ENCODE measurements around the gene NFATC2.
"Not testable (repeated sequence)": the region's sequence is repeated elsewhere in the genome, so short reads cannot be mapped to it uniquely, and the experiment has no call there.

The NFATC2 gene

DNA sequence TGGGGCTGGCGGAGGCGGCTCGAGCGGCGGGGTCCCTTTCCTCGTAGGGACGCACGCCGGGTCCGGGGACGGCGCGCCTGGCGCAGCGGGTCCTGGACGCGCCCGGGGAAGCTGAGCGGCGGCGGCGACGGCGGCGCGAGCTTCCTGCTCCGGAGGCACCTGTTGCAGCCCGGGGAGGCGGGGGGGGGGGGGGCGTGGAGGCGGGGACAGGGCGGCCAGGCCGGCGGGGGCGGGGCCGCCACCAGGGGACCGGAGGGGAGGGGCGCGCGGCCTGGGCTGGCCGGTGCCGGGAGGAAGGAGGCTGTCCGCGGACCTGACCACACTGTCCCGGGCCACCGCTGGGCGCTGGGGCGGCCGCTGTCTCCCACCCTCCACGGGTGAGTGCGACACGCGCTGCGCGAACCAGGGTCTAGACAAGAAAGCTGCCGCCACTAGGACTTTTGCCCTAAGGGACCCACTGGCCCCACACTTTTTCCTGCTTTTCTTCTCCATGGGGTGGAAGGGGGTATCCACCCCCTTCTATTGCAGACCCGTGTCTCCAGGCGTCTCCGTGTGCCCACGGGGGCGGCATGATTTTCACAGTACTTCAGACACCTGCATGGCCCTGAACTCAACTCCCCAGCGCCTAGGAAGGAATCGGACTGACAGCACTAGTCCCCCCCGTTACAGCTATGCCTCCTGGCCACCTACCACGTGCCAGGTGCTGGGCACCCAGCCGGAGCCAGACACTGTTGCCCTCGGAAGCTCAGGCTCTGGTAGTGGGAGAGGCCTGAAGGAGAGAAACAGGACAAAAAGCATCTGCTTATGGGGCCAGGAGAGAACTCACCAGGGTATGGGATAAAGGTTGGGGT is at the start of gene NFATC2:
Gene NFATC2 (minus strand): TSS at position 149 of the 851 bp plus-strand sequence. CDS start 220 bp downstream, outside the sequence.
- DNase-seq (ENCODE audit: low read depth): no peak

DNA sequence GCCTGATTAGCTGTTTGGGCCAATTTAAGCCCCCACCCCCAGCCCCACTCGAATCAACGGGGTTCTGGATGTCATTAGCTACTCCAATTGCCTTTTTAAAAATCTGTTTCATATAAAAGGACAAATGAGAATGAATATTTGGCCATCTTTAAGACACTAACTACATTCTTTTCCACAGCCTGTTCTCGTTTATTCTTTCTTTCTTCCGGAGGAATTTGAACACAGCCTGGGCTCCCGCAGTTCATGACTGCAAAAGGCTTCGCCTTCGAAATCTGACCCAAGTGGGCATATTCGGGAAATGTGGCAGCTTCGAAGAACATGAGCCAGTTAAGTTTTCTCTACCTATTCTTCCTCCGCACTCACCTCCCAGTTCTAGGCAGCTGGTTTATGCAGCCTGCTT is 49.4 kb upstream of the NFATC2 start:
- DNase-seq (ENCODE audit: low read depth): no peak

DNA sequence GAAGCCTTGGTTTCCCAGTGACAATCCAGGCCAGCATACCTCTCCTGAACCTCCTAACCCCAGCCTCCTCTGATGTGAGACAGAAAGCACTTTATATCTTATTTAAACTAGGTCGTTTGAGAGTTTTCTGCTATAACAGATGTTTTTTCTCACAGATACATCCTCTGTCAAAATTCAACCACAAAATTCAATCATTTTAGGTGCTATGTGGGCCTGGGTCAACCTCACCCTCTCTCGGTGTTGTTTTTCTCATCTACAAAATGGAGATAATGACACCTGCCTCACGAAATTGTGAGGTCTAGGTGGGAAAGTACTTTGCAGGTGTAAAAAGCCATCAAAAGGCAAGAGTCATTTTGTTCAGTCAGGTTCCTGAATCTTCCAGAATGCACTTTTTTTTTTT is 46.2 kb upstream of the NFATC2 start:
- no peak for DNase-seq (ENCODE audit: low read depth)

DNA sequence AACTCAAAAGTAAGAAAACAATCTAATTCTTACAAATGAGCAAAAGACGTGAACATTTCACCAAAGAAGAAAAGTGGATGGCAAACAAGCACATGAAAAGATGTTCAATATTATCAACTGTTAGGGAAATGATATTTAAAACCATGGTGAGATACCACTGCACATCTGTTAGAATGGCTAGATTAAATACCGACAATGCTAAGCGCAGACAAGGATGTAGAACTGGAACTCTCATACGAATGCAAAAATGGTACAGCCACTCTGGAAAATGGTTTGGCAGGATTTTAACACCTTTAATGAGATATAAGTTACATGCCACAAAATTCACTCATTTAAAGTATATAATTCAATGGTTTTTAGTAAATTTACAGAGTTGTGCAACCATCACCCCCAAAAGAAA is 44.6 kb upstream of the NFATC2 start:
- DNase-seq (ENCODE audit: low read depth): no peak

DNA sequence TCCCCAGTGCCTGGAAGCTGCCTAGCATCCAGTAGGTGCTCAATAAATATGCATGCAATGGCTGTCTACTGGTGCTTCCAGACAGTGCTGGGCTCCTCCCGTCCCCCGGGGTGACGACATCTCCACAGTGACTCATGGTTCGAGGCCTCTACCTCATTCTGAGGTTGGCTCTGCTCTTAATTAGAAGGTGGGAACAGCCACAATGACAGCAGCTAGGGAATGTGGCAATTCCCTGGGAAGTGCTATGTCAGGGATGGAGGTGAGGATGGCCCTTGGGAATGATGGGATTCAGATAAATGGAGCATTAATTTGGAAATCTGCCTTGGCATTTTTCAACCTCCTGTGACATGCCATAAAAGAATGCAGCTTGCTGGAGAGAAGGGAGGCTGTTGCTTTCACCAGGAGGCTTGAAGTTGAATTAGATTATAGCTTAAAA is 43.5 kb upstream of the NFATC2 start:
- peak; percentile 73 for DNase-seq (ENCODE audit: low read depth)

DNA sequence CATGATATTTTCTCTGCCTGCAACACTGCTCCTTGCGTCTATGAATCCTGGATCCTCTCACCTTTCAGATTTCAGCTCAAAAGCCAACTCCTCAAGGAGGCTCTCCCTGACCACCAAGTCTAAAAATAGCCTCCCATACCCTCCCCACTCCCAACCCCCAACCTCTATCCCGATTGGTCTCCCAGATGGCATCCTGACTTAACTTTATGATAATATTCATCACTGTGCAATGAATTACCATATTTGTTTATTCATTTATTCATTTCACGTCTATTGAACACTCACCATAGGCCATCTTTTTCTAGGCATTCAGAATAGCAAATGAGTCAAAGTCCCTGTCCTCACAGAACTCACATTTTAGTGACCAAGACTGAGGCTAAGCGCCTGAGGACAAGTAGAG is 42.6 kb upstream of the NFATC2 start:
- DNase-seq (ENCODE audit: low read depth): no peak

DNA sequence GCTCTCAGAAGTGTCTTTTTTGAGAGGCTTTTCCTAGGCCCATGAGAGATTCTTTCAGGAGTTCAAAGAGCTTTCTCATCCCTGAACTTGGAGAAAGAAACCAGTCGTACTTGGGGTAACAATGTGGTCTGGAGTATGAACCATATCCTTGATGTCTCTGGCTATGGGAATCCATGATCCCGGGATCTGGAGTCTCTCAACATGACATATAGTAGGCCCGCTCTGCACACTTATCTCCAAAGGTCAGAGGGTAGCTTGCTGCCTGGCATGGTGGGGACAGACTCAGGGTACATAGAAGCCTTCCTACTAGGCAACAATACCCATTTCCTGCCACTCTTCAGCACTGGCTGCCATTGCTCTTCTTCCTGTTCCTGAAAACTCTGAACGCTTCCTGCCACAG is 42.2 kb upstream of the NFATC2 start:
- no peak for DNase-seq (ENCODE audit: low read depth)

DNA sequence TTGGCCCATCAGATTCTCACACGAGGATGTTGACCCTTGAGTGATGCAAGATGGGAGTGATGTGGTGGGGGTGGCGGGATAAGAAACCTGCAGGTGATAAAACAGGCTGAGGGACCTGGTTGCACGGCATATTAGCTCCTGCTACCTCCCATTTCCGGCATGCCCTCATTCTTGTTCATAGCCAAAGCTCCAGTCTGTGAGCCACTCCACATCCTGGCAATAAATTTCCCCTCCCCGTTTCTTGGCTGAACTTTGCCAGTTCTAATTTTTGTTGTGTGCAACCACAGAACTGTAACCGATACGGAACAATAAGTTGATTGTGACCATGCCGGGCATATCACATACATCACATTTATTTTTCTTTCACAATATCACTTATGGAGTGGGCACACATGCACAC is 41.6 kb upstream of the NFATC2 start:
- DNase-seq (ENCODE audit: low read depth): no peak

DNA sequence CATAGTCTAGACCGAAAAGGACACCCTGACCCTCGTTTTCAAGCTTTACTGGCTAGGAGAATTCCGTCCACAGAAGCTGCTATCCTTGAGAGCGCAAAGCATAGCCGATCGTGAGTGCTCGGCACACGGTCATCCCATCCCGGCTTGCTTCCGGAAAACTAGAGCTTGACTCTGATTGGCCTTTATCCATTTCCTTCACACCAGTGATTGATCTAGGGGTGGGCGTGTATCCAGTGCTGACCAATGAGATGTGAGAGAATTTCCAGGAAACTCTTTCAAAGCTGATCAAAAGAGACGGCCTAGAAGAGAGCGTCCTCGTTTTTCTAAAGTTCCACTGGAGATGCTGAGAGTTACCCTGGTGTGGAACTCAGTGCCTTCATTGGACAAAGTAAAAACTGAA is 41.0 kb upstream of the NFATC2 start:
- DNase-seq (ENCODE audit: low read depth): no peak

DNA sequence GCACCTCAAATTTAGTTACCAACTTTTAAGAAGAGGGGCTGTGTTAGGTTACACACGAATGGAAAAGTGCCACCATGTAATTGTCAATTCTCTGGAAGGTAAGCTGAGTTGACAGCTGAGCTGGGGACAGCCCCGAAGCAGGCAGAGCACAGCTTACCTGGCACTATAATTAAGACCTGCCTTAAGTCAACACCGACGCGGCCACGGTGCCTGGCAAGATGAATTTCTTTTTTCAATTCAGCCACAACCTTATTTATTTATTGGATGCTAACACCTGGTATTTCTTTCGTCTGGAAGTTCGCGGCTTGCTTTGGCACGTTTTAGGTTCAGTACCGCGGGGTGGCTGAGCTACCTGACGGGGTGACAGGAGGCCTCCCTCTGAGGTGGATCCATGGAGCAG is 40.6 kb upstream of the NFATC2 start:
- DNase-seq (ENCODE audit: low read depth): no peak

DNA sequence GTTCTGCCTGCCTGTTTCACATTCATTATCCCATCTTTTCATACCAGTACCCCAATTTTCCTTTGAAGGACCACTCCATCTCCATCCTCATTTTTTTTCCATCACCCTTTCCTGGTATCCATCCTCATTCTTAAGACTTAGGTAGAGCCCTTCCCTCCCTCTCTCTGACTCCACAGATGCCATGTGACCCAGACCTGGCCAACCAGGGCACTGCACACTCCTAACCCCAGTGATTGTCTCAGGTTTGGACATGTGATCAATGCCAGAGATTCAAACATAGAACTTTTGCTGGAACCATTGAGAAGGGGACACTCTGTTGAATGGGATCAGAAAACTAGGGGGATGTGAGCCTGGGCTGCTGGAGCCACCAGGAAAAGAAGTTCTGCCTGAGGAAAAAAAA is 39.1 kb upstream of the NFATC2 start:
- DNase-seq (ENCODE audit: low read depth): no peak

DNA sequence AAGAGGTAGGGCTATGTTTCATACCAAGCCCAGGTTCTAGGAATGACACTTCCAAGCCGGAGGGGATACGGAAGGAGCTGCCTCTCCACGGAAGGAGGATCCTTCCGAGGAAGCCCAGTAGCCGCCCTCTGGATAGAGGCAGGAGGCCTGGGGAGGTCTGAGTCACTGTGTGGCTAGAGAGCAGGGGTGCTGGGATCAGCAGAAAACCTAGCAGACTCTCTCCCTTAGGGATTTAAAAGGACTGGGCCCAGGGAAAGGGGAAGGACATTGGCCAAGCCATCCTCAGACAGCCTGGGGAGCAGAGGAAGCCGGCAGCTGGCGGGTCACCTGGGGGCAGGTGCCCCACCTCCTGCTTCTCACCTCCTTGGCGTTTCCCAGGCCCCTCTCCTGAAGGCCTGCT is 36.6 kb upstream of the NFATC2 start:
- DNase-seq (ENCODE audit: low read depth): peak; percentile 33

DNA sequence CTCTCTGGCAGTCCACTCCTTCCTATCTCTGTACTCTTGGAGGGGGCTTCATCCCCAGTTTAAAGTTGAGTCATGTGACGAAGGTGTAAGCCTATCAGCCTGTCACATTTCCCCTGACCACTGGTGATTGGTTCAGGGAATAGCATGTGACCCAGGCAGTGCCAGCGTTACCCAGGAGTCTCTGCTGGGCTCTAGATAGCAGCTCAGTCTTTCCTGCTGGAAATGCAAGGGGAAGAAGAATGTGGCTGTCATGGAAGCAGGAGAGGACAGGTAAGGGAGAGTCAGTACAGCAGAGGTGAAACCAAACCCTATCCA is 35.6 kb upstream of the NFATC2 start:
- DNase-seq (ENCODE audit: low read depth): no peak

DNA sequence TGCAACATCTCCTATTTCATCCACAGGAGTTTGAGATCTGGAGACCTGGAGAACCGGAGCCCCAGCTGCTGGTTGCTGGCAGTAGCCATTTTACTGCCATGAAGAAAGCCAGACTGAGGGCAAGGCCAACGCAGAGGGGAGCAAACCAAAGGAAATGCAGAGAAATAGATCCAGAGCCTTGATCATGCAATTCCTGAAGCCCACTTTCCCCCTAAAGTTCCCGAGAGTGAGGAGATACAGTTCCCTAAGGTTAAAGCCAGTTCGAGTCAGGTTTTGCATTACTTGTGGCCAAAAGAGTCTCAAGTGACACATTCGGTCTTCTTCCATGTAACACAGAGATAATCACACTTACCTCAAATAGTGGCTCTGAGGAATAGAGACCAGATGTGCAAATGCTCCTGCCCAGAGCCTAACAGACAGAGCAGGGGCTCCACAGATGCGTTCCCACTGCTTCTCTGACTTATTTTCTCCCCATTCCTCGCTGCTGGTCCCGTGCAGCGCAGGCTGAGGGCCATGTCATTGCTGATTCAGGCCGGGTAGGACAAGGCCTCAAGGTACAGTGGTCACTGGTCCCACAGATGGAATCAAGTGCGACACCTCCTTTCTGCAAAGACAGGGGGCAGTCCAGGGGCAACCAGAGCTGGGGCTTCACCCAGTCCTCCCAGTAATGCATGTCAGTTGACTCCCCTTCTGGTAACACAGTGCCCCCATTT is 35.1 kb upstream of the NFATC2 start:
- DNase-seq (ENCODE audit: low read depth): no peak

DNA sequence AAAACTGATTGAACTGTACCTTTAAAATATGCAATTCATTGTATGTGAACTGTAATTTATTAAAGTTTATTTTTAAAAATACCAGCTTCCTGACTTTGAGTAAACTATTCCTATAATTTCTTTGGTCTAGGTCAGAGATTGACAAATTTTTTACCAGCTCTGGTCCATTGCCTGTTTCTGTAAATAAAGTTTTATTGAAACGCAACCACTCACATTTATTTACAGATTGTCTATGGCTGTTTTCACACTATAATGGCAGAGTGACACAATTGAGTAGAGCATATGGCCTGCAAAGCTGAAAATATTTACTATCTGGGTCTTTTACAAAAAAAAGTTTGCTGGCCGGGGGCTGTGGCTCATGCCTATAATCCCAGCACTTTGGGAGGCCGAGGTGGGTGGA is 33.0 kb upstream of the NFATC2 start:
- DNase-seq (ENCODE audit: low read depth): no peak

DNA sequence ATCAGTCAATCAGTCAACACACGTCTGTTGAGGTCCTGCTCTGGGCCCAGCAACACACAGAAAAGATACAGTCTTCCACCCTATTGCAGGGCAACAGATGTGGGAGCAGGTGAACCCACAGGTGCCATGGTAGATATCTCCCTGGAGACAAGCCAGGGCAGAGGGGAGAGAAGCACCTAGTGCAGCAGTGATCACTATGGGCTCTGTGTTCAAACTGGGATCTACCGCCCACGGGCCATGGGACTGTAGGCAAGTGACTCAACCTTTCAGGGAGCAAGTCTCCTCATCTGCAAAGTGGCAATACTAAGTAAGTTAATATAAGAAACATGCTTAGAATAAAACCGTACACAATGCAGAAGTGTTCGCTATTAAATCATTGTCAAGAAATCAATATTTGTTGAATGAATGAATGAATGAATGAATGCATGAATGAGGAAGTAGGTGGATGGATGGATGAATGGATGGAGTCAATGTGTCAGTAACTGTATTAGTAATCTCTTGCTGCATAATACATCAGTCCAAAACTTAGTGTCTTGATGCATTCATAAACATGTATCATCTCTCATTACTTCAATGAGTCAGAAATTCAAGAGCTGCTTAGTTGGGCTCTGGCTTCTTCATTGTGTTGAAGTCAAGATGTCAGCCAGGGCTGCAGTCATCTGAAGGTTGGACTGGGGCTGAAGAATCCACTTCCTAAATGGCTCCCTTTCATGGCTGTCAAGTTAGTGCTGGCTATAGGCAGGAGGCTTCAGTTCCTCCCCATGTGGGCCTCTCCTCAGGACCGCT is 31.9 kb upstream of the NFATC2 start:
- DNase-seq (ENCODE audit: low read depth): no peak

DNA sequence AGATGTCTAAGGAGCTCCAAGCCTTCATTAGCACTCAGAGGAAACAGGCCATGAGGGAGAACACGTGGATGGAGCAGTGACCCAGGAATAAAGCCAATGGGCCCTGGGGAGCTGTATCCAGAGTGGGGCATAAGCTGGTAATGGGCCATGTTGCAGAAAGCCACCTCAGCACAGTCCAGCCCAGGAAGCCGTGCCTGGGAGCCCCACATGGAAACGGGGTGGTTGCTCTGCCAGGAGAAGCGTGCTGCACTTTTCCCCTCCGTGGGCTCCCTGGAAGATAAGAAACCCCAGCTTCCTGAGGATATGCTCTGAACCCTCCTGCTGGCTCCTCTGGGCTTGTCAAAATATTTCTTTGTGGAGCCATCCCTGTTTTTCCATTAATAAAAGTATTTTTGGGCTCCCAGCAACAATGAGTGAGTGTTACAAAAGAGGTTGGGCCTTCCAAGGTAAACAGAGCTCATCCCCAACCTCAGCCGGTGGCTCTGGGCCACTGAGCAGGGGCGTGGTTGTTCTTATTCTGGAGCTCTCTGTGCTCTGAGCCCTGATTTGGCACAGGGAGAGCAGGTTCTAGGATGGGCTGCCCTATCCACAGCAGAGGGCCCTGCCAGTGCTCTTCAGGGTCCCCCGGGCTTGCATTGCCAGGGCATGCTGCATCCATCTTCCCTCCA is 31.2 kb upstream of the NFATC2 start:
- DNase-seq (ENCODE audit: low read depth): peak; percentile 41

DNA sequence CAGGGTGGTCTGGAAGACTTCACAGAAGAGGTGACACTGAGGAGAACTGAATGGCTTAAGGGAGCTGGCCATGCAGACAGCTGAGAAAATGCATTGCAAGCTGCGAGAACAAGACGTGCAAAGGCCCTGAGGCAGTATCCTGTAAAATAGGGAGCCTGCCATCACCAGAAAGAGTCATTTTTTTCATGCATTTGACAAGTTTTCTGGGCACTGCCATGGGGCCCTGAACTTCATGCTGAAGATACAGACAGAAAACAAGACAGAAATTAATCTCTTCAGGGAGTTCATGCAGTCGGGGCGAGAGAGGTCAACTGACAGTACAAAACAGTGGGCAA is 28.9 kb upstream of the NFATC2 start:
- DNase-seq (ENCODE audit: low read depth): no peak

DNA sequence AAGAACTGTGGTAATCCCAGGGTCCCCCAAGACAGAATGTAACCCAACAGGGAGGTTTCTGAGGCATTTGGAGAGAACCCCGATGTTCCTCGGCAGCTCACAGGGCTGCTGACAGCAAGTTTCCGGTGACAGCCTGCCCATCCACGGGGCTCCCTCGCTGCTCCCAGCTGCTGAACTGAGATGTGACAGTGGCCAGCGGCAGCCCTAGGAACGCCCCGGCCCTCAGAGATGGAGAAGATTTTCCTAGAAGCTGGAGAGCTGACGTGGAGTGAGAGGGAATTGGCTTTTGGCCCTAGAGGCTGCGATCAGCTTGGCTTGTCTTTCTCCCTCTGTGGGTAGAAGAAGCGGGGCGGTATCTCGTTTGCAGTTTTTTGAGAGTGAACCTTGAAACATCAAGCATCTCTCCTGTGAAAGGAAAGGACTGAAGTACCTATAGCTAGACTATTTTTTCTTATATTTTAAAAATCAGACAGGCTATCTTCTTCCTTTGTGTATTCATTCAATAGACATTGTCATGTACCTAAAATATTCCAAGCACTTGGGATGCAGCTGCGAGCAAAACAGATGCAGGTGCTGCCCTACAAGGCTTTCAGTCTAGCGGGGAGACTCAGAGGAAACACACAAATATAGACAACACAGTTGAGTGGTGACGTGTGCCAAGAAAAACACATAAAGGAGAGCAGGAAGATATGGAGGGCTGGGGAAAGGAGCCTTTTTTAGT is 28.4 kb upstream of the NFATC2 start:
- no peak for DNase-seq (ENCODE audit: low read depth)

DNA sequence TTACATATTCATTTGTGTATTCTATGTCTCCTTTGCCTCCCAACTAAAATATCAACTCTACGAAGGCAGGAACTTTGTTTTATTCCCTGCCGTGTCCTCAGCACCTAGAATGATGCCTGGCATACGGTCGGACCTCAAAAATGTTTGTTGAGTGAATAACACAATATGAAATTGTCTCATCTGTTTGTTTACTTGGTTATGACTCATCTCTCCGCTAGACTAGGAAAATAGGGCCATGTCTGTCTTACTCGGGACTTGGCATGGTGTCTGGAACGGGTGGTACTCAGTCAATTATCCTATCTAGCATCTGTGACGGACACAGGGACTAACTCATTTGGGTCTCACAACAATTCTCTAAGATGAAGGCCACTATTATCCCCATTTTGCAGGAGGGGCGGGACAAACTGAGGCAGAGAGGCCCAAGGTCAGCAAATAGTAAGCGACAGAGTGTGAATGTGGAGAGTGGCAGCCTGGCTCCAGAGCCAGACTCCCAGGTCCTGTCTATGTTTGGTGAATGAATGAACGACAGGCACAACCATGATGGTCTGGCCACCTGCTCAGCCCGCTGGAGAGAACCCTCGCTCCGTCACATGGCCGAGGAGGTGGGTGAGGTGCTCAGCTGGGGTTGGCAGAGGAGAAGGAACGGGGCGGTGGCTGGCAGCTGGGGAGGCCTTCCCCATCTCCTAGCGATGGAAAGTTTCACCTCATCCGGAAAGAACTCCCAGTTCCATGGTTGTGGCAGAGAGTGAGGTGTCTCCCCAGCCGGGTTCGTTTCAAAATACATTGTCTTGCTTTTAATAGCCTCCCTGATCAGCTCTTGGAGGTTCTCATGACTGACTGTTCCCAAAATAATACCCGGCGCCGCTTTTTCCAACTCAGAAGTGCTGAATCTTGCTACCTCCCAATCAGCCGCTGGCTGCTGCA is 27.6 kb upstream of the NFATC2 start:
- DNase-seq (ENCODE audit: low read depth): no peak

DNA sequence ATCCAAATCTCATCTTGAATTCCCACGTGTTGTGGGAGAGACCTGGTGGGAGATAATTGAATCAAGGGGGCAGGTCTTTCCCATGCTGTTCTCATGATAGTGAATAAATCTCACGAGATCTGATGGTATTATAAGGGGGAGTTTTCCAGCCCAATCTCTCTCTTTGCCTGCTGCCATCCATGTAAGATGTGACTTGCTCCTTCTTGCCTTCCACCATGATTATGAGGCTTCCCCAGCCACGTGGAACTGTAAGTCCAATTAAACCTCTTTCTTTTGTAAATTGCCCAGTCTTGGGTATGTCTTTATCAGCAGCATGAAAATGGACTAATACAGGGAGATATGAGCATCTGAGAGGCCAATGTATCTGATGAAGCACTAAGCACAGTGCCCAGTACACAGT is 26.0 kb upstream of the NFATC2 start:
- DNase-seq (ENCODE audit: low read depth): not testable (repeated sequence)
